Keratinocyte (primary cell): ENCODE measurements around the gene RAD9A.

Experiments used
- EZH2 ChIP-seq: IDR thresholded peaks from one replicate; pipeline ENCODE4 v1.6.1; 2012; ENCODE audit warnings: inconsistent platforms, mild to moderate bottlenecking, low read length, moderate library complexity
- TF ChIP-seq, protein P1 (sequence below), 3 experiments: IDR thresholded peaks in 1 of 3; conservative IDR thresholded peaks in 1 of 3; optimal IDR thresholded peaks in 1 of 3; 2 replicates in 2 of 3; 3 replicates in 1 of 3; pipeline versions ENCODE3 to v1.5.1; 2011; ENCODE audit warnings: low read length in 3 of 3, mild to moderate bottlenecking in 3 of 3, moderate library complexity in 2 of 3, control low read depth in 1 of 3, inconsistent platforms in 1 of 3; ENCODE audit not compliant: insufficient read depth in 2 of 3; ENCODE audit errors: extremely low read depth in 1 of 3

DNA sequence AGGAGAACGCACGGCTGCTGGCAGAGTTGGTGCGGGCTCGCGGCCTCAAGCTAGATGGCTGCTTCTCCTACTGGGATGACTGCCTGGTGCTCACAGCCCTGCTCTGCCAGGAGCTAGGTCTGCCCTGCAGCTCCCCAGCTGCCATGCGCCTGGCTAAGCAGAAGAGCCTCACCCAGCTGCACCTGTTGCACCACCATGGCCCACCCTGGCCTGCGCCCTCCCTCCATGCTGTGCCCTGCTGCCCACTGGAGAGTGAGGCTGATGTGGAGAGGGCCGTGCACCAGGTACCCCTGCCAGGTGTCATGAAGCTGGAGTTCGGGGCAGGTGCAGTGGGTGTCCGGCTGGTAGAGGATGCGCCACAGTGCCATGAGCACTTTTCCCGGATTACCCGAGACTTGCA is 31.7 kb downstream of the RAD9A start:
- TF ChIP-seq, protein P1, sequence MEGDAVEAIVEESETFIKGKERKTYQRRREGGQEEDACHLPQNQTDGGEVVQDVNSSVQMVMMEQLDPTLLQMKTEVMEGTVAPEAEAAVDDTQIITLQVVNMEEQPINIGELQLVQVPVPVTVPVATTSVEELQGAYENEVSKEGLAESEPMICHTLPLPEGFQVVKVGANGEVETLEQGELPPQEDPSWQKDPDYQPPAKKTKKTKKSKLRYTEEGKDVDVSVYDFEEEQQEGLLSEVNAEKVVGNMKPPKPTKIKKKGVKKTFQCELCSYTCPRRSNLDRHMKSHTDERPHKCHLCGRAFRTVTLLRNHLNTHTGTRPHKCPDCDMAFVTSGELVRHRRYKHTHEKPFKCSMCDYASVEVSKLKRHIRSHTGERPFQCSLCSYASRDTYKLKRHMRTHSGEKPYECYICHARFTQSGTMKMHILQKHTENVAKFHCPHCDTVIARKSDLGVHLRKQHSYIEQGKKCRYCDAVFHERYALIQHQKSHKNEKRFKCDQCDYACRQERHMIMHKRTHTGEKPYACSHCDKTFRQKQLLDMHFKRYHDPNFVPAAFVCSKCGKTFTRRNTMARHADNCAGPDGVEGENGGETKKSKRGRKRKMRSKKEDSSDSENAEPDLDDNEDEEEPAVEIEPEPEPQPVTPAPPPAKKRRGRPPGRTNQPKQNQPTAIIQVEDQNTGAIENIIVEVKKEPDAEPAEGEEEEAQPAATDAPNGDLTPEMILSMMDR (optimal IDR thresholded peaks at IDR 0.05 in 1 of 3, IDR thresholded peaks at IDR 0.05 in 1 of 3, conservative IDR thresholded peaks at IDR 0.05 in 1 of 3; ENCODE audit: extremely low read depth in 1 of 3, insufficient read depth in 2 of 3, low read length in 3 of 3) = no peak
- no peak for TF ChIP-seq EZH2
